Ovary (tissue), 9 donors: ENCODE measurements around the gene TXK. TPM values are rescaled to one million over a fixed set of nuclear protein-coding genes. Genes with fewer than 3 reads are reported as not detected.

Experiments
- DNase-seq, 5 donors: peaks; one replicate each; pipeline ENCODE4 v3.0.0-alpha.2; 2019 to 2020
- H3K27ac ChIP-seq, 2 donors: fragments of 200-600 bp; one replicate each; pipeline versions ENCODE4 v1.5.1 to v1.8.0; 2019 to 2022
- H3K27me3 ChIP-seq: fragments of 200-600 bp; one replicate; pipeline ENCODE4 v1.8.0; 2022
- H3K36me3 ChIP-seq: fragments of 200-600 bp; sonication (generic); one replicate; pipeline ENCODE4 v1.5.1; 2019
- H3K4me1 ChIP-seq: one replicate; pipeline ENCODE4 v1.8.1; 2013; ENCODE audit warnings: mild to moderate bottlenecking, moderate library complexity; ENCODE audit not compliant: insufficient read depth
- H3K4me3 ChIP-seq: fragments of 200-600 bp; sonication (generic); one replicate; pipeline ENCODE4 v1.5.1; 2017
- H3K9me3 ChIP-seq, 2 donors: fragments of 200-600 bp in 1 of 2; sonication (generic) in 1 of 2; one replicate each; pipeline versions ENCODE4 v1.5.1 to v1.8.1; 2013 to 2019; ENCODE audit warnings: mild to moderate bottlenecking in 1 of 2, moderate library complexity in 1 of 2
- EP300 ChIP-seq: sonication (generic); formaldehyde crosslinking; IDR thresholded peaks from one replicate; pipeline ENCODE4 v1.6.1; 2017; ENCODE audit warnings: antibody characterized with exemption
- POLR2A ChIP-seq: fragments of 450-650 bp; IDR thresholded peaks from one replicate; pipeline ENCODE4 v1.6.1; 2017; ENCODE audit warnings: antibody characterized with exemption, mild to moderate bottlenecking, moderate library complexity
- WGBS, 3 donors: extraction: QIAGEN DNeasy Blood & Tissue Kit in 1 of 3; methylation state at CpG; one replicate each; pipeline versions ENCODE4 v1.1.5 to v1.1.7; 2013 to 2017; 5-methylcytosine and 5-hydroxymethylcytosine counted together
- intact Hi-C, 4 donors: fragments of 100-400 bp; cut with DNase I; formaldehyde crosslinking; loops; one replicate each; pipeline versions ENCODE4 v1.11.0 to v1.15.1; 2022 to 2023
- polyA plus RNA-seq, 2 donors: library from polyadenylated mRNA; stranded (reverse); fragments of 200-250 nt in 1 of 2; fragments of 350-450 nt in 1 of 2; fragmentation: Illumina TruSeq in 1 of 2; extraction: RNeasy Lipid Tissue Mini Kit (QIAGEN cat#74804) in 1 of 2; gene quantifications; one replicate each; pipeline ENCODE4 v1.2.3, GENCODE V29; 2013 to 2014
- total RNA-seq, 7 donors: library from RNA; depleted of rRNA in 2 of 7; stranded (reverse); fragments of >200 nt in 2 of 7; fragmentation: NEBNext Ultra II Directional in 3 of 7; extraction: Animal tissue kit (Norgen Biotek cat#: 25700) in 3 of 7; gene quantifications; one replicate each; pipeline versions ENCODE4 v1.1.0 to v1.2.4, GENCODE V29; 2016 to 2023
- TF ChIP-seq, protein P1 (sequence below), 3 donors: fragments of 450-650 bp in 2 of 3; fragments of 200-600 bp in 1 of 3; IDR thresholded peaks; one replicate each; pipeline versions ENCODE4 v1.5.1 to v1.8.0; 2016 to 2022; ENCODE audit warnings: antibody characterized with exemption in 3 of 3, mild to moderate bottlenecking in 1 of 3
- donor health status: DM: no; HTN: no; CAD: no; lungs with moderate emphysema.
- donor health status: DM: no; HTN: no; CAD: no.
- donor health status: Bipolar disorder and iron deficiency.
- donor health status: DM: yes; HTN: yes; CAD: no.
- donor health status: DM: no; HTN: no; CAD: no.
- donor health status: DM: yes; HTN: yes; CAD: no.

Gene TXK
- total and polyA plus RNA-seq, 9 donors, result 0.11 to 2.3 (median 0.26) TPM

DNA sequence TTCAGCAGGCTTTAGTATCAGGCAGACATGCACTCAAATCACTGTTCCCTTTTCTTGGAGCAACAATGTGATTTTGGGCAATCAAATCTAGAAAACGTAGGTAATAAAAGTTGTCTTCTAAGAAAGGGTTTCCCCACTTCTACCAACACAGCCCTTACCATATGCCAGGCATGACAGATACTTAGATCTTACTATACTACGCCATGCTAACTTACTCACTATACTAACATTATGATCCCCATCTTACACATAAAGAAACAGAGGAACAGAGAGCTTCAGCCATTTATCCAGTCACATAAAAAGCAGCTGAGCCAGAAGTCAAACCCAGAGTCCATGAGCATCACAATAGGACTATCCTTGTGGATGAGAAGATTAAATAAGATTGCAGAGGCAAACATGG is 9.2 kb downstream of the TXK start:
- TF ChIP-seq POLR2A (no peak), EP300 (no peak)
- TF ChIP-seq, protein P1, sequence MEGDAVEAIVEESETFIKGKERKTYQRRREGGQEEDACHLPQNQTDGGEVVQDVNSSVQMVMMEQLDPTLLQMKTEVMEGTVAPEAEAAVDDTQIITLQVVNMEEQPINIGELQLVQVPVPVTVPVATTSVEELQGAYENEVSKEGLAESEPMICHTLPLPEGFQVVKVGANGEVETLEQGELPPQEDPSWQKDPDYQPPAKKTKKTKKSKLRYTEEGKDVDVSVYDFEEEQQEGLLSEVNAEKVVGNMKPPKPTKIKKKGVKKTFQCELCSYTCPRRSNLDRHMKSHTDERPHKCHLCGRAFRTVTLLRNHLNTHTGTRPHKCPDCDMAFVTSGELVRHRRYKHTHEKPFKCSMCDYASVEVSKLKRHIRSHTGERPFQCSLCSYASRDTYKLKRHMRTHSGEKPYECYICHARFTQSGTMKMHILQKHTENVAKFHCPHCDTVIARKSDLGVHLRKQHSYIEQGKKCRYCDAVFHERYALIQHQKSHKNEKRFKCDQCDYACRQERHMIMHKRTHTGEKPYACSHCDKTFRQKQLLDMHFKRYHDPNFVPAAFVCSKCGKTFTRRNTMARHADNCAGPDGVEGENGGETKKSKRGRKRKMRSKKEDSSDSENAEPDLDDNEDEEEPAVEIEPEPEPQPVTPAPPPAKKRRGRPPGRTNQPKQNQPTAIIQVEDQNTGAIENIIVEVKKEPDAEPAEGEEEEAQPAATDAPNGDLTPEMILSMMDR (IDR thresholded peaks at IDR 0.05), result no peak
- no peaks in the 10 kb centered on the region for H3K4me1 ChIP-seq
- DNase-seq, result no peak
- H3K27ac ChIP-seq, result no peak overlapping the region
- H3K9me3 ChIP-seq, result no peaks in the 10 kb centered on the region
- H3K27me3 ChIP-seq, result no peaks in the 10 kb centered on the region
- H3K4me3 ChIP-seq, result no peak overlapping the region
- intact Hi-C loops, result no loop called here
- 63 to 69% (median 64%) methylated on average over 2 of the region's 2 CpGs for WGBS, 3 donors
- H3K36me3 ChIP-seq, result no peaks in the 10 kb centered on the region

DNA sequence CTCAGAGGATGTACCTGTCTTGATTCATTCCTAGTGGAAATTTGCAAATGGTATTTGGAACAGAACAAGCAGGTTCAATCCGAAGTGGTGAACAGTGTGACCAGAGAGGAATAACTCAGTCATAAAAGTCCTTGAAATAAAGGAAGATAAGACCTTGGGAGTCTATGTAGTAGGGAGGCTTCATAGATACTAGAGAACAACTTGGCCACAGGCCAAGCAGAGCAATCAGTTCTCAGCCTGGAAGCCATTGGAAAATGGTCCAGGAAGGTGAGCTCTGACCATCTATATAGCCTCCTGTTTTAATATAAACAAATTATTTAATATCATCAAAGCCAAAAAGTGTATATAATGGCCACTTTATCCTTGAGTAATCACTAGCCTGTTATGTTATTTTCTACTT is 11.3 kb downstream of the TXK start:
- H3K27me3 ChIP-seq, result no peaks in the 10 kb centered on the region
- no peak overlapping the region for H3K4me3 ChIP-seq
- no peak for TF ChIP-seq EP300
- TF ChIP-seq, protein P1 (IDR thresholded peaks at IDR 0.05), result no peak
- no peak for TF ChIP-seq POLR2A
- no peaks in the 10 kb centered on the region for H3K4me1 ChIP-seq
- intact Hi-C loops, result no loop called here
- WGBS, 3 donors, result 14 to 28% (median 14%) methylated on average over 1 of the region's 1 CpG
- no peaks in the 10 kb centered on the region for H3K9me3 ChIP-seq
- H3K36me3 ChIP-seq, result no peaks in the 10 kb centered on the region
- no peak overlapping the region for H3K27ac ChIP-seq
- DNase-seq, result no peak

DNA sequence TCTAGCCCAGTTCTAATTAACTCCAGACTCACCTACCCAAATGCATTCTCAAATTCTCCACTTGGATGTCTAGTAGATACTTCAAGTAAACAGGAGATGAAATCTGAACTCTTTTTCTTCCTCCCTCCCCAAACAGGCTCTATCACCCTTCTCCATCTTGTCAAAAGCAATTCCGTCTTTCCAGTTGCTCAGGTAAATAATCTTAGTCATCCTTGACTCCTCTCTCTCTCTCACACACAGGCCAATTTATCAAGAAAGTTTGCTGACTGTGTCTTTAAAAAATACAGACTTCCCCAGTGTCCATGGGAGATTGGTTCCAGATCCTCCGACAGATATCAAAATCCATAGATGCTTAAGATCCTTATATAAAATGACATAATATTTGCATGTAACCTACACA is 12.9 kb downstream of the TXK start:
- intact Hi-C loops, result no loop called here
- Histone ChIP-seq H3K9me3 (no peaks in the 10 kb centered on the region), H3K4me3 (no peak overlapping the region), H3K27ac (no peak overlapping the region), H3K27me3 (no peaks in the 10 kb centered on the region), H3K4me1 (no peaks in the 10 kb centered on the region), H3K36me3 (no peaks in the 10 kb centered on the region)
- TF ChIP-seq POLR2A (no peak), EP300 (no peak)
- TF ChIP-seq, protein P1 (IDR thresholded peaks at IDR 0.05), result no peak
- DNase-seq, result no peak
- 85 to 96% (median 88%) methylated on average over 2 of the region's 2 CpGs for whole genome bisulfite sequencing, 3 donors

DNA sequence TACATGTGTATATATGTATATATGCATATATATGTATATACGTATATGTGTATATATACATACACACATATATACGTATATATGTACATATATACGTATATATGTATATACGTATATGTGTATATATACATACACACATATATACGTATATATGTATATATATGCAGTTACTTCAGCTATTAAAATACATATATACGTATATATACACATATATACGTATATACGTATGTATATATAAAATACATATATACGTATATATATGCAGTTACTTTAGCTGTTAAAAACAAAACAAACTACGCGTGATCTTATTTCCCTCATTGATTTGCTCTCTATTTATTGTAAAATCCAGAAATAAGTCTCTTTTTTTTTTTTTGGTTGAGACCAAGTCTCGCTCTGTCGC is 13.9 kb downstream of the TXK start:
- intact Hi-C loops, result no loop called here
- no peak for DNase-seq
- 83 to 94% (median 84%) methylated on average over 13 of the region's 13 CpGs for WGBS, 3 donors
- TF ChIP-seq EP300, result no peak
- TF ChIP-seq, protein P1 (IDR thresholded peaks at IDR 0.05), result no peak
- TF ChIP-seq POLR2A, result no peak
- Histone ChIP-seq H3K36me3 (no peaks in the 10 kb centered on the region), H3K4me1 (no peaks in the 10 kb centered on the region), H3K9me3 (no peaks in the 10 kb centered on the region), H3K27ac (no peak overlapping the region), H3K27me3 (no peaks in the 10 kb centered on the region), H3K4me3 (no peak overlapping the region)

DNA sequence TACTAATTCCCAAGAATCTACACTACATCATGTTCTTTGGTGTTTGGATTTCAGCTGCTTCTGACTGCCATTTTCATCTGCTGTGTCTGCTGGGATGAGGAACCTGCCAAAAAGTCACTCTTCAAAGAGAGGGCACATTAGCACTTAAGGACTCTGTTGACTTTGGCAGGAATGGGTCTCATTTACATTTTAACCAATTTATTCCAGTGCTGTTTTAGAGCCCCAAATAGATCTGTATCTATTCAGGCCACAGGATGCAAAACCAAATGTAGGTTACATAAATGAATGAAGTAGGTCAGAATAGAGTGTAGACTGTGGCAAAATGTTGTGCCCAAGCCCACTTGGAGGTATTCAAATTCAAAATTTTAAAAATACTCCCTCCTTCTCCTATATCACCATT is 14.4 kb downstream of the TXK start:
- TF ChIP-seq, protein P1 (IDR thresholded peaks at IDR 0.05), result no peak
- TF ChIP-seq POLR2A, result no peak
- TF ChIP-seq EP300, result no peak
- Histone ChIP-seq H3K4me3 (no peak overlapping the region), H3K9me3 (no peaks in the 10 kb centered on the region), H3K27me3 (no peaks in the 10 kb centered on the region), H3K36me3 (no peaks in the 10 kb centered on the region), H3K27ac (no peak overlapping the region), H3K4me1 (no peaks in the 10 kb centered on the region)
- no peak for DNase-seq
- intact Hi-C loops, result no loop called here
